Stimulated activated CD8-positive, alpha-beta memory T cell treated with anti-CD3 and anti-CD28 coated beads, Interleukin-15, amount 100 ng/mL, for 48 hours (primary cell): ENCODE results near the gene SLC6A2.
"Not testable (repeated sequence)": the region's sequence is repeated elsewhere in the genome, so short reads cannot be mapped to it uniquely, and the experiment has no call there.

Experiments used
- DNase-seq, 2 donors: peaks; one replicate each; pipeline ENCODE4 v3.0.0-alpha.2; 2020; ENCODE audit warnings: low read depth in 2 of 2

The SLC6A2 gene

DNA sequence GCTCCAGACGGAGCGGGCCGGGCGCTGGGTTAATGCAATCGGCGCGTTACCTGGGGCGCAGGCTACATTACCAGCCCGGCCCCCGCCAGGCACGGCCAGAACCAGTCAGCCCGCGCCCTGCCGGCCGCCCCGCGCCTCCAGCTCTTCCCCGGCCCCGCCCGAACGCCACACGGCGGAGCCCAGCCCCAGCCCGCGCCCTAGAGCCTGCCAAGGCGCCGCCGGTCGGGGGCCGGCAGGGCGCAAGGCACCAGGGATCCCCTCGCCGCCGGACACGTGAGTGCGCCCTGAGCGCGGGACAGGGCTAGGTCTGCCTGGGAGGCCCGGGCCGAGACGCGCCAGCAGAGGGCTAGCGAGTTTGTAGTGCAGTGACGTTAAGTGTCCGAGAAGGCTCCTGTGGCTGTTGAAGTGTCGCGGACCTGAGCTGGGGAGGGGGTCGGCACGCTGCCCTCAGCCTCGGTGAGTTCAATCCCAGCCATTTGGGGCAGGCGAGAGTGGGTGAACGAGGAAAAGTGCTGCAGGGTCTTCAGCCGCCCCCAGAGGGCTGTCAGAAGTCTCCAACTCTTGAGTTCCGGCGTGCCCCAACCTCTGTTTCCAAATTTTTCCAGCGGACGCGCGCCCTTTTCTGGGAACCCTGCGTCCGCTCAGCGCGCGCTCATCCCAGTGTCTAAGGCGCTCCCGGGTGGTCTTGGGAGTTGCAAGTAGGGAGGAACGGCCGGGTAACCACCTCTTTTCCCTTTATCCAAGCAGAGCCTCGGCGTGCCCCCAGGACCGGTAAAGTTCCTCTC lies at the start of gene SLC6A2:
TSS of gene SLC6A2 (plus strand) at position 92 of the 785 bp plus-strand sequence. CDS start 707 bp downstream, outside the sequence.
- no peak for DNase-seq

DNA sequence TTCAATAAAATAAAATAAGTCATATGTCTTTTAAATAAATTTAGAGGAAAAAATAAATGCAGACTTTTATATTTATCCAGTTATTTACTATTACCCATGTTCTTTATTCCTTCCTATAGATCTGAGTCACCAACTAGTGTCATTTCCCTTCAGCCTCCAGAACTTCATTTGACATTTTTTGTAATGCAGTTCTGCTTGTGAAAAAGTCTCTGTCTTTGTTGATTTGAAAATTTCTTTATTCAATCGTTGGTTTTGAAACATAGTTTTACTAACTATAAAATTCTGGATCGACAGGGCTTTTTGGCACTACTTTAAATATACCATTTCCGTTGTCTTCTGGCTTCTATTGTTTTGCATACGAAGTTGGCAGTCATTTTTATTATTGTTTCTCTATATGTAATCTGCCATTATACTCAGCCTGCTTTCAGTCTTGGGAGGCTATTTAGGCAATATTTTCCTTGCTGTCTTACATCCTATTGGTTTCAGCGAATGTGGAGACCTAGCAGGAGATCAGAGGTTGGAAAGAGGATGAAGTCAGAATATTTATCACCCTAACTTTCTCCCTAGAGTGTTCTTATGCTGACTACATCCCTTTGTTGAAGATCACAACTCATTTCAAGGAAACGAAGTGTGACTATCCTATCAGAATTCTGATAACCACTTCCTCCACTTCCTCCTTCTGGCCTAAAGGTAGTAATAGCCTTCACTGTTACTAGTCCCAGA lies 42.0 kb upstream of the SLC6A2 start:
- DNase-seq, result no peak

DNA sequence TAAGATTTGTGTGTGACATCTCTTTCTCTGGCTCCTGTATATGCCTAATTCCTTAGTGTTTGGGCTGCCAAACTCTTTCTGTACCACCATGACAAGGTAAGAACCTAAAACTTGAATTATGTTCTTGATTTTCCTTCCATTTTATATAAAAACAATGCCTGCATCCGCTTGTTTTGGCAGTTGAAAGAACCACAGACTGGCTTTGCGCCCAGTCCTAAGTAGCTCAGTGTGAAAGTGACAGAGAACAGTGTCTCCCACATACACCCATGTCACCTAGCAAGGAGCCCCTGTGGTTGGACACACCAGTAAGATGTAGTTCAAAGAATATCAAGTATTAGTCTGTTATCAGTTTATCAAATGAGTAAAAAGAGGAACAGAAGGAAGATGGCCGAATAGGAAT lies 40.7 kb upstream of the SLC6A2 start:
- no peak for DNase-seq

DNA sequence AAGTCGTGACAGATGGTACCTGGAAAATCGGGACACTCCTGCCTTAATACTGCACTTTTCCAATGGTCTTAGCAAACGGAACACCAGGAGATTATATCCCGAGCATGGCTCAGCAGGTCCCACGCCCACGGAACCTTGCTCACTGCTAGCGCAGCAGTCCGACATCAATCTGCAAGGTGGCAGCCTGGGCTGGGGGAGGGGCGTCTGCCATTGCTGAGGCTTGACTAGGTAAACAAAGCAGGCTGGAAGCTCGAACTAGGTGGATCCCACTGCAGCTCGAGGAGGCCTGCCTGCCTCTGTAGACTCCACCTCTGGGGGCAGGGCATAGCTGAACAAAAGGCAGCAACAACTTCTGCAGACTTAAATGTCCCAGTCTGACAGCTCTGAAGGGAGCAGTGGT lies 40.1 kb upstream of the SLC6A2 start:
- not testable (repeated sequence) for DNase-seq

DNA sequence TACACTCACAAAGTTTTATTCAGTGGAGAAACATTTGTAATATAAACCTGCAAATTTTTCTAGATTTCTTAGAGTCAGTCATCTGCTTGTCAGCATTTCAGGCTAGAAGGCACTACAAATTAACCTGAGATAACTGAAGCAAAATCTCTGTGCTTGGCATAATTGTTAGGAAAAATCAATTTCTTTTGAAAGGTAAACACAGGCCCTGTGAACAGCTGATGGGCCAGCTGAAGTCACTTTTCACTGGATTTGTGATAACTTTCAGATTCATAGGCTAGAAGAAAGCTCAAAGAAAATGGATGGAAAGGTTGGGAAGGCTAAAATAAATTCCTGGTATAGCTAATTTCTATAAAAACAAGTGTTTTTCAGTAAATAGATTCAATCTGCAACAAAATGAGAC lies 34.0 kb upstream of the SLC6A2 start:
- DNase-seq, result no peak

DNA sequence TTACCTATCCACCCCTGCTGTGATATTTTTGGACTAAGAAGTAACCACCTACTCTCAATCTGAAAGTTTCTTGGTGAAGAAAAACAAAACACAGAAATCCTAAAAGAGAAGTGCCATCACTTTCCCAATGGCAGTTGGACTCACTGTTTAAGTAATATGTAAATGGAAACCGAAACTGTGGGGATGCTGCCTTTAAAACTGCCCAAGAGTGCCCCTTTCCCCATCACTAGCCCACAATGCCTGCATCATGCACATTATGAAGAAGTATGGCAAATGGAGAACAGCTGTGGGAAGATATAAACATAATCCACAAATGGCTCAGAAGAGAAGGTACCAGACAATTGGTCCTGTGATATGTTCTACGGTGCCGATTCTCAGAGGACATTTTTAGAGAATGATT lies 33.5 kb upstream of the SLC6A2 start:
- no peak for DNase-seq

DNA sequence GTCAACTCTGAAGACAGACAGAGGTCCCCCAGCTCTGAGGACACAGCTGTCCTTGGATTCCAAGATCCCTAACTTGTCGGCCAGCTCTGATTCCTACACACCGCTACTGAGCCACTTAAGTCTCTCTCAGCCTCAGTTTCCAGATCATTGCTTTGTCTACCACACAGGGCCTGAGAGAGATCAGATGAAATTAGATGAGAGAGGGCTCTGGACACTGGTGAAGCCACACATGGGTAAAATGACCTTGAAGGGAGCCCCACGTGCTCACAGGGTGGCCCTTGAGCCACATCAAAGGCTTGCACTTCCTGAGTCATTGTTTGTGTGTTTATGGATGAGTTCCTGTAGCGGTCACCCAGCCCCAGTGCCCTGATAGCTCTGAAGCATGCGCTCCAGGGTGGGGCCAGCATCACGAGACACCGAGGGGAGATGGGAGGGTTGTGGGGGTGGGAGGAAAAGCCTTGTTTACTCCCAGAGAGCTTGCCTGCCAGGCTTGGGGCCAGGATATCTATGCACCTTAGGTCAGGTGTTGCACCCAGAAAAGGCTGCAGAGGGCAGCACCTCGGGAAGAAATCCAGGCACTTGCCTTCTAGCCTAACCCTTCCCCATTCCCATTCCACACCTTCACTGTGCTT lies 32.7 kb upstream of the SLC6A2 start:
- DNase-seq, result no peak

DNA sequence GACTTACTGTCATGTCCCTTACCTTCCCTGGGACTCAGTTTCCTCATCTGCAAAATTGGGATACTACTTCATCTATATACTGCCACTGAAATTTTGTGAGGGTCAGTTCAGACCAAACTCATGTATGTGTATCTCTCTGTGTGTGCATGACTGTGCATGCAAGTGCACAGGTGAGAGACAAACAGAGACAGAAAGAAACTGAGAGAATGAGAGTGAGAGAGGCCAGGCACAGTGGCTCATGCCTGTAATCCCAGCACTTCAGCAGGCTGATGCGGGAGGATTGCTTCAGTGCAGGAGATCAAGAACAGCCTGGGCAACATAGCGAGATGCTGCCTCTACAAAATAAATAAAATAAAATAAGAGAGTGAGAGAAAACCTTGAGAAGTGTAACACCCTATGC lies 32.1 kb upstream of the SLC6A2 start:
- DNase-seq, result no peak

DNA sequence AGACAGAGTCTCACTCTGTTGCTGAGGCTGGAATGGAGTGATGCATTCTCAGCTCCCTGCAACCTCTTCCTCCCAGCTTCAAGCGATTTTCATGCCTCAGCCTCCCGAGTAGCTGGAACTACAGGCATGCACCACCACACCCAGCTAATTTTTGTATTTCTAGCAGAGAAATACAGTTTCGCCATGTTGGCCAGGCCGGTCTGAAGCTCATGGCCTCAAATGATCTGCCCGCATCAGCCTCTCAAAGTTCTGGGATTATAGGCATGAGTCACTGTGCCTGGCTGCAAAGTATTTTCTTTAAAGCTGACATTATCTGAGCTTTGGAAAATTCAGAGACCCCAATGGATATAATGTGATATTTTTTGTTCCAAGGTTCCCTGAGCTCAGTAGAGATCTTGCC lies 31.1 kb upstream of the SLC6A2 start:
- DNase-seq, result no peak

DNA sequence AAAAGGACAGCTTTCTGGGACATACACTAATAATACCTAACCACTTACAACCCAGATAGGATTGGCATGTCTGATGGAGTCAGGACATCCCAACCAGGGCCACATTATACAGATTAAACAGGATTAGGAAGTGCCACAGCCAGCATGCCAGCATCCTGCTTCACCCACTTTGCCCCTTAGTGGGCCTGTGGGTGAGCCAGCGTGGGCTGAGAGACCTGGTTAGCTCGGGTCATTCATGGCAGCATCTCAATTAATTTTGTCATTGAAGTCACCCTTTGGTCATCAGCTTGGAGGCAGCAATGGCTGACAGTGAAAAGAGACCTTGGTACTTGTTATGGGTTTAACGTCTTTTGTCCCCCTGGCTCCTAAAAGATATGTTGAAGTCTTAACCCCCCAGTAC lies 29.9 kb upstream of the SLC6A2 start:
- no peak for DNase-seq

DNA sequence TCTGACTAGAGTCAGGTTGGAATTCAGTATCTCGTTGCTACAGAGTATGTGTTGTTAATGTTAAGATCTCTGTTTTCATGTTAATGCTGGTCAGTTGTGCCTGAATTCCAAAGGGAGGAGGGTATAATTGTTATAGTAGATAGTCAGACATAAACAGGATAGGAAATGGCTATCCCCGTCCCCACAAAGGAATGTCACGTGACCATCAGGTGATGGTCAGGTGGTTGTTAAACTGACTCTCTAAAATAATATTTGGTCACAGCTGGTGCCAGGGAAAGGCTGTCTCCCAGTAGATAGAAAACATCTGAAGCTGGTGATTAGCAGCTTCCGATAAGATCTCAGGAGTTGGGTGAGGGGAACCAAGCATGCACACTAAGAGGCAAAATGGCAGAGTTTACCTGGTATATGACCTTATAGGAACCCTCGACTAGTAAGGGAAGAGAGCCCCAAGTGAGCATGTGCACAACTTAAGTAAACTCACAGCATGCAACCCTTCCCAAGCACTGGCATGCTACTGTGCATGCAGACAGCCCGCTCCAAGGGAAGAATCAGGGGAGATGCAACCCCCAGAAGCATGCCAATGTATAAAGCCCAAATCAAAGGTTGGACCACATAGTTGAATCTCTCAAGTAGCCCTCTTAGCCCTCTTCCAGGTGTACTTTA lies 27.4 kb upstream of the SLC6A2 start:
- no peak for DNase-seq

DNA sequence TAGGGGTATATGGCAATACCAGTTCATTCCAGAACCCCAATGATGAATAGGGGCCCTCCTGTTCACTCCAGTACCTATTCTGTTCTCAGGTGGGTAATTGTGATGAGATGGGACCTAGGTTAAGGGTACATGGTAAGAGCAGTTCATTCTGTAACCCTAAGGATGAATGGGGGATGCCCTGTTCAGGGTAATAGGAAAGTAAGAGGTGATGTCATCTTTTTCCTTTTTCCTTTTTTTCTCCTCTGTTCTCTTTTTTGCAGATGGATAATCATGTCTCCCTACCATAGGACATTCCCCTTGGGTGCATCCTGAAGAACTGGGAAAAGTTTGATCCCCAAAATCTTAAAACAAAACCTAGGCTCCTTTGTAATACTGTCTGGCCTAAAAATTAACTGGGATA lies 25.0 kb upstream of the SLC6A2 start:
- no peak for DNase-seq

DNA sequence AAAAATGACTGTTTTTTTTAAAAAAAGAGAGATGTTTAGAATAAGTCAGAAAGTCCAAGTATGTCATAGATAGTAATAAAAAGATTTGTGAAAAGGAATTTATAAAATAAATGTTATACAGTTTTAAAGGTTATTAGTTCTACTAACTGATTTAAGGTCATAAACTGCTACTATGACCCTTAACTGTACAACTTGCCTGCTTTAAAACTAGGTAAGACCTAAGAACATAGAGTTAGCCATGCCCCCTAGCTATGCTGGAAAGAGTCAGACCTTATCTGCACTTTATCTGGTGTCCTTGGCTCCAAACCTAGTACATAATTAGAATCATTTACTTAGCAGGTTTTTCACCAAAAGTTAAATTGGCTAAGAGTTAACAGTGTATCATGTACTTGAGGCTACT lies 23.5 kb upstream of the SLC6A2 start:
- DNase-seq, result no peak

DNA sequence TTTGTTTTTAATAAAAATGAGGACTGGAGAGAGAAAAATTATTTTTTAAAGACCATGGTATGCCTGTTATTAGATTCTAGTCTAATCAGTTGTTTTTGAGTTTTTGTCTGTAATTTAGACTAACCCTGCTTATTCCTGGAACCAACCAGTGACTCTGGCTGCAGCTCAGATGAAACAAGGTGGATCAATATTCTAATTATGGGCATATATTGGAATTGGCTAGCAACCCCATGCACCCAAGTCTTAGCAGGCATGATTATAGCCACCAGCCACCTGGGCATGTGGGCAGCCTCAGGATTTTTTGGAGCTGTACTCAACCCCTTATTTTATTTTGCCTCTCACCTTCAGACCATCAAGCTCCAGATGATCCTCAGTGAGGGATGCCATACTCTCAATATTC lies 21.6 kb upstream of the SLC6A2 start:
- no peak for DNase-seq

DNA sequence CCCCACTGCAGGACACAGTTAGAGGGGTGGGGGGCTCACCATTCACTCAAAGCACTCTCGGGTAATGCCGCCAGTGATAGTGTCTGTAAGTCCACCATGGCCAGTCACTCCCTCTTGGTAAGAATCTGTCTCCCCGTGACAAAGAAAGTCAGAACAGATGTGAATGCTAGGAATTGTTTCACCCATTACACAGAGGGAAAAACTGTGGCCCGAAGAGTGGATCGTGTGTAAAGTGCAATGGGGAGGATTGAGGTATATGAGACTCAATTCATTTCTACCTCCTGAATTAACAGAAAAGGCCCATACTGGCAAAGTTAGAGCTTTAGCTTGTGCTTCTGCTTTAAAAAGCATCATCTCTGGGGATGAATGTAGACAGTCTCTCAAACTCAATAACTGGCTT lies 17.5 kb upstream of the SLC6A2 start:
- DNase-seq, result no peak

DNA sequence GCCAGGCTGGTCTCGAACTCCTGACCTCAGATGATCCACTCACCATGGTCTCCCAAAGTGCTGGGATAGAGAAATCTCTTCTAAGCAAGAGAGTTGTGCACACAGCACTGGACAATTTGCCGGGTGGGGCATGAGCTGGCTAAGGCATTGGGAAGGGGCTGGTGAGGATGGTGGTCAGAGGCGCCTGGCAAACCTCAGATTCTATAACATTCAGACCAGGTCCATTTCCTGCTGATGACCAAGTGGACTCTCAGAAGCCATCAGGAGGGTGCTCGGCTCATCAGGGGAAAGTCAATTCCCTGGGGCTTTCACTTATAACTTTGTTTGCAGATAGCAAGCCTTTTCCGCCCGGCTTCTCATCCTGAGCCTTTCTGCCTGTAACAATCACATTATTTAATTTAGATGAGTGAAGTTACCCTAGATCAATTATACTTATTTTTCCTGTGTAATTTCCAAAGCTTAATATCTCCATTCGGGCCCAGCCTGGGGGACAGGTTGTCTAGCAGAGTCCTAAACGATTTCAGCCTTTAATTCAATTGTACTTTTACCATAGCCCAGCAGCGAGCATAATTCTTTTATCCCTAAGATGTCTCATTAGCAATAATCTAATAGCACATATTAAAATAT lies 15.0 kb upstream of the SLC6A2 start:
- no peak for DNase-seq

DNA sequence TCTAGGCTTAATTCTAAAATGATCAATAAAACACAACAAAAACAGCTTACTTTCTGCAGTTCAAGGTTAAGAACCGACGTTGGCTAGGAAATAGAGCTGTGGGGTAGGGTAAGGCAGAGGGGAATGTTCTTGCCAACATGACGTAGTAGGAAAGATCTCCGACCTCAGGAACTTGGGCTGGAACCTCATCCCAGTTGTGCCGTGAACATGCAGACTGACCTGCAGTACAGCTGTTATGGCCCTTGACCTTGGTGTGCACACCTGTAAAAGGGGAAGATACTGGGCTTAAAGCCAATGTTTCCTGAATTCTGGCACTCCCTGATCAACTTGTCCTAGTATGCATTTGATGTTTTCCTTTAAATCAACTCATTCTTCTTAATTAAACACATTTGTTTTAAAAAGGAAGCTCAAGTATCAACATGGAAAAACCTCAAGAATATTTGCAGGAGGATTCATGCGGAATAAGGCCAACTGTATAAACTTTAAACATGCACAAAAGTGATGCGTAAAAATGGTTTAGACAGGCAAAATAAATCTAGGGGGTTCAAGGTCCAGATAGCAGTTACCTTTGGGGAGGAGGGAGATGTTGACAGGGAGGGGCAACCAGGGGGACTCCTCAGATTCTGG lies 14.2 kb upstream of the SLC6A2 start:
- DNase-seq, result no peak

DNA sequence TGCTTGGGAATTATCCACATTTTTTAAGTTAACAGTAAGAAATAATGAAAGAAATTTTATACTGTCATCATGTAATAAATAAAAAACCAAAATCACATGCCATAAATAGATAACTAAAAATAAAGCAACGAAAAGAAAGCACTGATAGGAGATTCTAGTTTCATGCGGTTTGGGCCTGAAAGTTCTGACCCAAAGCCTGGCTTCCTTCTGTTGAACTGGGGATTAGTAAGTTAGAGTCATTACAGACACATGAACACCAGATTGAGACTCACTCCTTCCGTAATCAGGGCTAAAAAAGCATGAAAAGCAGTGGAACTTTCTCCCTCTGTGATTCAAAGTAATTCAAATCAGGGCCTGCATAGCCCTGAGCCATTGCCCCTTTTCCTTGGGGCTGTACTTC lies 13.2 kb upstream of the SLC6A2 start:
- DNase-seq, result no peak

DNA sequence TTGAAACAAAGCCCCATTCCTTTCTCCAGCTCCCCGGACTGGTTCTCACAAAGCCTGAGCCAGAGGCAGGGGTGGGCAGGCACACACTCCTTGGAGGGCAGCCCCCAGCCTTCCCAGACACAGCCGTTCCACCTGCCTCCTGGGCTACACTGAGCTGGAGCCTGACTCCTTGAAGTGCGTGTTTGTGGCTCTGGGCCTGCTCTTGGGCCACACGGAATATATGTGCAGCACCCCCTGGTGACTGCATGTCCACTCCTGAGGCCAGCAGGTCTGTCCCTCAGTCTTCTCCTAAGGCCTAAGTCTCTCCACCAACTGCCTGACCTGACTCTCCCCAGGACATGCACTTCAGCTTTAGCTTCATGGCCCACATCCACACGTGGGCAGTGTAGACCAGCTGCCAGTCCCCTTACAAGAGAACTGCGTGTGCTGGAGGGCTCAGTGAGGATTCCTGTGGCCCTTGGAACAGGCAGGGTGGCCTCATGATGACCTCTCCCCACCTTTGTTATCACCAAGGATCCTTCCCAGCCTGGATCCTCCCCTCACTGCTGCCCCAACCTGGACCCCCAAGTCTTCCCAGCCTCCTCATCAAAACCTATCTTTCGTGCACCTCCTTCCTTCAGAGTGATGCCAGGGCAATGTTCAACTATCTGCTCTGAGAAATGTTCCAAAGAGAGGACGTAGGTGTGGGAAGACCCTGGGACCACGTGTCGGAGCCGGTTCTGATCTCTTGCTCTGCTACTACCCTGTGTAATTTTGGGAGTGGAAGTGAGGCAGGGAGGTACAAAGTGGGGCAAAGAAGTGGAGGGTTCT lies 12.4 kb upstream of the SLC6A2 start:
- DNase-seq, result no peak

DNA sequence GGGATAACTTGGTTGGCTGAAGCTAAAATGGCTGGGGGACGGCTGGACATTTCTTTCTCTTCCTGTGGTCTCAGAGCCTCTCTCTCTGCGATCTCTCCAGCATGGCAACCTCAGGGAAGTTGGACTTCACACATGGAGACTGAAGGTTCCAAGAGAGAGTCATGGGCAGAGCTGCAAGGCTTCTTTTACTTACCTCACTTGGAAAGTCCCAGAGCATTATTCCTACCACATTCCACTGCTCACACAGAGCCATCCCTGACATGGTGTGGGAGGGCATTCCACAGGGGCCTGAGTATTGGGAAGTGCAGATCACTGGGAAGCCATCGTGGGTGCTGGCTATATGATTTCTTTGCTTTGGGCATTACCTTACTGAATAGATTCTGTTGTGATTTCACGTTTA lies 9.8 kb upstream of the SLC6A2 start:
- DNase-seq, result no peak

DNA sequence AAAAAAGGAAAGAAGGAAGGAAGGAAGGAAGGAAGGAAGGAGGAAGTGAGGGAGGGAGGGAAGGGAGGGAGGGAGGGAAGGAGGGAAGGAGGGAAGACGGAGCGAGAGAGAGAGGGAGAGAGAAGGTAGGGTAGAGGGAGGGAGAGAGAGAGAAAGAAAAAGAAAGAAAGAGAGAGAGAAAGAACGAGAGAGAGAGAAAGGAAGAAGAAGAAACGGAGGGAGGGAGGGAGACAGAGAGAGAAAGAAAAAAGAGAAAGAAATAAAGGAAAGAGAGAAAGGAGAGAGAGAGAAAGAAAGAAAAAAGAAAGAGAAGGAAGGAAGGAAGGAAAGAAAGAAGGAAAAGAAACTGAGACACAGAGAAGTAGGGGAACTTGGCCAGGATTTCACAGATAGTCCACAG lies 8.4 kb upstream of the SLC6A2 start:
- no peak for DNase-seq
